ENCODE measurements around the gene DACT3. TPM values are rescaled to one million over a fixed set of nuclear protein-coding genes. Genes with fewer than 3 reads are reported as not detected.

The DACT3 gene
- polyA plus RNA-seq, 1 of the 3 experiments (the other 2 are of a cell fraction) = 9.5 TPM

DNA sequence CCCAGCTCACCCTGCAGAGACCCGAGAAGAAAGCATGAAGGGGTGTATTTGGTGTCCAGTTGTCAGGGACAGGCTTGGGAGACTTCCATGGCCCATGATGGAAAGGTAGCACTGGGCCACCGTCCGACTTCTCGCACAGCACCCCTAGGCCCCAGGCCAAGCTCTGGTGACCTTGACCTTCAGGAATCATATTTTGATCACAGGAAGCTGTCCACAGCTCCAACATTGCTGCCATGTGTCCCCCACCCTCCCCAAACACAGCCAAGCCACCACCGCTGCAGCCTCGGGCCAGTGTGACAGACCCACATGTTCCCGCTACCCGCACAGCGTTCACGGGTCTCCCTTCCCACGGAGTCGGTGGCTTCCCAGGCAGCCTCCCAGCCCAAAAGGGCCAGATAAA is 35.3 kb downstream of the DACT3 start:
- H2AFZ ChIP-seq (ENCODE audit: low read depth) = peak overlapping the region; percentile 61; the same call in 1 of the 2 replicates
- CTCF ChIA-PET = interaction anchor here (1.4 to 6.2 kb wide), 2 partner anchors 11 to 37 kb away, joined by 3 to 52 read pairs; partner anchors contain the start of gene DACT3
- peaks cover 19 to 72% of the 10 kb centered on the region in 2 experiments; a peak in 3 of 4 replicates for H3K4me1 ChIP-seq (ENCODE audit: control insufficient read depth in 1 of 2, insufficient read depth in 2 of 2, low read depth in 1 of 2, low read length in 1 of 2)
- no peaks in the 10 kb centered on the region for H4K20me1 ChIP-seq (ENCODE audit: insufficient read depth)
- no peak for DNase-seq
- POLR2A ChIA-PET = interaction anchor here (1.2 kb wide), 1 partner anchor 36 kb away, joined by 4 read pairs; the partner anchor contains the start of gene DACT3
- no peaks in the 10 kb centered on the region for H3K27me3 ChIP-seq (ENCODE audit: insufficient read depth)
- no peak overlapping the region for H3K4me3 ChIP-seq (ENCODE audit: low read depth in 2 of 2, low read length in 1 of 2)
- 94% methylated on average over 6 of the region's 12 CpGs for WGBS (ENCODE audit: low lambda C conversion rate)
- no peaks in the 10 kb centered on the region for H3K9me3 ChIP-seq
- H3K4me2 ChIP-seq = peak overlapping the region; percentile 56; the same call in 1 of the 2 replicates
- no peaks in the 10 kb centered on the region for H3K9me2 ChIP-seq
- no peaks in the 10 kb centered on the region for H3K79me2 ChIP-seq (ENCODE audit: insufficient read depth)
- TF ChIP-seq RFX5 (IDR thresholded peaks at IDR 0.05; ENCODE audit: low read length) = no peak
- TF ChIP-seq, protein P1, sequence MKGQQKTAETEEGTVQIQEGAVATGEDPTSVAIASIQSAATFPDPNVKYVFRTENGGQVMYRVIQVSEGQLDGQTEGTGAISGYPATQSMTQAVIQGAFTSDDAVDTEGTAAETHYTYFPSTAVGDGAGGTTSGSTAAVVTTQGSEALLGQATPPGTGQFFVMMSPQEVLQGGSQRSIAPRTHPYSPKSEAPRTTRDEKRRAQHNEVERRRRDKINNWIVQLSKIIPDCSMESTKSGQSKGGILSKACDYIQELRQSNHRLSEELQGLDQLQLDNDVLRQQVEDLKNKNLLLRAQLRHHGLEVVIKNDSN (IDR thresholded peaks at IDR 0.05; ENCODE audit: borderline replicate concordance, low read depth) = no peak
- TF ChIP-seq GATA2 (CRISPR knock-in tag; IDR thresholded peaks at IDR 0.05) = no peak
- no peak for TF ChIP-seq REST (IDR thresholded peaks at IDR 0.05; ENCODE audit: low read depth, low read length)
- TF ChIP-seq RXRA (IDR thresholded peaks at IDR 0.05; ENCODE audit: borderline replicate concordance, low read depth) = no peak
- TF ChIP-seq EZH2phosphoT487 (IDR thresholded peaks at IDR 0.05; ENCODE audit: borderline replicate concordance, low read depth) = no peak
- H3K36me3 ChIP-seq (replicated peaks in 1 of 2; ENCODE audit: control insufficient read depth in 1 of 2, insufficient read depth in 2 of 2, low read length in 1 of 2) = no peaks in the 10 kb centered on the region
- peak overlapping the region; percentile 75 to 97 for H3K27ac ChIP-seq (ENCODE audit: low read depth in 2 of 2, low read length in 1 of 2)
- H3F3A ChIP-seq (replicated peaks; ENCODE audit: insufficient read depth) = peaks cover 14% of the 10 kb centered on the region
- H3K9ac ChIP-seq = no peak overlapping the region

GRCh38 chr19:46624958-46625661 is 35.9 kb downstream of the DACT3 start, which contains the start of gene PTGIR:
TSS of gene PTGIR (minus strand) at chr19:46625089. CDS start at chr19:46624225, 864 bp downstream.
- no peaks in the 10 kb centered on the region for H3K79me2 ChIP-seq (ENCODE audit: insufficient read depth)
- H3K9ac ChIP-seq = no peak within 1 kb of the TSS
- H3K9me3 ChIP-seq = no peaks in the 10 kb centered on the region
- DNase-seq = peak; percentile 43
- H3K4me3 ChIP-seq (ENCODE audit: low read depth in 2 of 2, low read length in 1 of 2) = peak within 1 kb of the TSS in 1 of 2 experiments; percentile 52; a peak in 1 of 4 replicates
- TF ChIP-seq, protein P2, sequence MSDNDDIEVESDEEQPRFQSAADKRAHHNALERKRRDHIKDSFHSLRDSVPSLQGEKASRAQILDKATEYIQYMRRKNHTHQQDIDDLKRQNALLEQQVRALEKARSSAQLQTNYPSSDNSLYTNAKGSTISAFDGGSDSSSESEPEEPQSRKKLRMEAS (IDR thresholded peaks at IDR 0.05; ENCODE audit: low read depth) = peak; percentile 70; the same call in 1 of the 2 replicates
- no peak for TF ChIP-seq IRF3 (IDR thresholded peaks at IDR 0.05; ENCODE audit: low read depth, low read length)
- no peak for TF ChIP-seq RFX5 (IDR thresholded peaks at IDR 0.05; ENCODE audit: low read length)
- TF ChIP-seq RCOR1 (IDR thresholded peaks at IDR 0.05; ENCODE audit: low read length) = no peak
- TF ChIP-seq MEF2A (IDR thresholded peaks at IDR 0.05; ENCODE audit: borderline replicate concordance, low read depth) = no peak
- TF ChIP-seq, protein P3, sequence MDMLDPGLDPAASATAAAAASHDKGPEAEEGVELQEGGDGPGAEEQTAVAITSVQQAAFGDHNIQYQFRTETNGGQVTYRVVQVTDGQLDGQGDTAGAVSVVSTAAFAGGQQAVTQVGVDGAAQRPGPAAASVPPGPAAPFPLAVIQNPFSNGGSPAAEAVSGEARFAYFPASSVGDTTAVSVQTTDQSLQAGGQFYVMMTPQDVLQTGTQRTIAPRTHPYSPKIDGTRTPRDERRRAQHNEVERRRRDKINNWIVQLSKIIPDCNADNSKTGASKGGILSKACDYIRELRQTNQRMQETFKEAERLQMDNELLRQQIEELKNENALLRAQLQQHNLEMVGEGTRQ (IDR thresholded peaks at IDR 0.05; ENCODE audit: borderline replicate concordance, low read depth, low read length) = no peak
- TF ChIP-seq GABPA (IDR thresholded peaks at IDR 0.05; ENCODE audit: low read depth) = no peak
- peak; percentile 46 for TF ChIP-seq TCF12 (IDR thresholded peaks at IDR 0.05)
- 0 out of 2 replicates have a peak, but pooled peaks have one; percentile 13 for TF ChIP-seq MXI1 (IDR thresholded peaks at IDR 0.05; ENCODE audit: low read depth, low read length)
- TF ChIP-seq GATA2 (CRISPR knock-in tag; IDR thresholded peaks at IDR 0.05) = no peak
- no peak for TF ChIP-seq POLR2AphosphoS5 (IDR thresholded peaks at IDR 0.05; ENCODE audit: low read depth, low read length)
- TF ChIP-seq, protein P1 (IDR thresholded peaks at IDR 0.05; ENCODE audit: borderline replicate concordance, low read depth) = no peak
- H2AFZ ChIP-seq (ENCODE audit: low read depth) = peak within 1 kb of the TSS; percentile 61; the same call in 1 of the 2 replicates
- peaks cover 16 to 71% of the 10 kb centered on the region in 2 experiments for H3K4me1 ChIP-seq (ENCODE audit: control insufficient read depth in 1 of 2, insufficient read depth in 2 of 2, low read depth in 1 of 2, low read length in 1 of 2)
- H4K20me1 ChIP-seq (ENCODE audit: insufficient read depth) = no peaks in the 10 kb centered on the region
- 47% methylated on average over 13 of the region's 13 CpGs for WGBS (ENCODE audit: low lambda C conversion rate)
- H3K36me3 ChIP-seq (replicated peaks in 1 of 2; ENCODE audit: control insufficient read depth in 1 of 2, insufficient read depth in 2 of 2, low read length in 1 of 2) = no peaks in the 10 kb centered on the region
- H3K9me2 ChIP-seq = no peaks in the 10 kb centered on the region
- H3K27ac ChIP-seq (ENCODE audit: low read depth in 2 of 2, low read length in 1 of 2) = peak within 1 kb of the TSS; percentile 75 to 97
- no peaks in the 10 kb centered on the region for H3K27me3 ChIP-seq (ENCODE audit: insufficient read depth)
- peak within 1 kb of the TSS; percentile 56 for H3K4me2 ChIP-seq
- peaks cover 14% of the 10 kb centered on the region for H3F3A ChIP-seq (replicated peaks; ENCODE audit: insufficient read depth)
- POLR2A ChIA-PET = interaction anchor here (0.5 to 0.6 kb wide), 2 partner anchors 8 to 95 kb away, joined by 3 read pairs; no protein-coding TSS in a partner anchor
- CTCF ChIA-PET = interaction anchor here (6.2 kb wide), 1 partner anchor 37 kb away, joined by 52 read pairs; the partner anchor contains the start of gene DACT3

Data from SK-N-SH (cell line).